Activated T-cell treated with anti-CD3 and anti-CD28 coated beads, Interleukin-2, amount 50 U/mL, for 4 hours (primary cell): ENCODE measurements around the gene PLEKHD1. TPM values are rescaled to one million over a fixed set of nuclear protein-coding genes. Genes with fewer than 3 reads are reported as not detected.
A peak's percentile ranks its signal among the peaks of the same experiment; 100 is the strongest.

ENCODE experiments used
- ATAC-seq, 2 donors: fragments of 200-7000 bp; cut with Tn5 transposase; one replicate each; pipeline ENCODE4 v1.10.0; 2021
- DNase-seq: peaks from one replicate; pipeline ENCODE4 v3.0.0-alpha.2; 2020
- H3K27me3 Mint-ChIP-seq: one replicate; pipeline ENCODE4 v1.8.0; 2021; ENCODE audit warnings: low read depth, mixed read lengths
- H3K36me3 Mint-ChIP-seq: one replicate; pipeline ENCODE4 v1.8.0; 2022; ENCODE audit warnings: mixed read lengths; ENCODE audit not compliant: insufficient read depth
- H3K4me1 Mint-ChIP-seq: one replicate; pipeline ENCODE4 v1.8.0; 2021; ENCODE audit warnings: low read depth, mixed read lengths
- H3K4me3 Mint-ChIP-seq: one replicate; pipeline ENCODE4 v1.8.0; 2021; ENCODE audit warnings: mild to moderate bottlenecking, moderate library complexity, mixed read lengths
- H3K9me3 Mint-ChIP-seq: one replicate; pipeline ENCODE4 v1.8.0; 2021; ENCODE audit warnings: mixed read lengths
- total RNA-seq, 3 donors: library from RNA; stranded (reverse); gene quantifications; one replicate each; pipeline ENCODE4 v1.2.1, GENCODE V29; 2021

The PLEKHD1 gene
- total RNA-seq, 3 donors from 2014 or later, result 0.05 to 0.16 (median 0.10) TPM

GRCh38 chr14:69538766-69539165 lies 54.2 kb downstream of the PLEKHD1 start:
- Mint-ChIP-seq H3K36me3 (no peaks in the 10 kb centered on the region), H3K4me3 (no peak overlapping the region), H3K4me1 (peaks cover 5% of the 10 kb centered on the region), H3K9me3 (no peaks in the 10 kb centered on the region), H3K27me3 (peaks cover 28% of the 10 kb centered on the region)
- no peak for ATAC-seq
- no peak for DNase-seq

GRCh38 chr14:69539631-69540410 lies 55.3 kb downstream of the PLEKHD1 start:
- Mint-ChIP-seq H3K36me3 (no peaks in the 10 kb centered on the region), H3K9me3 (no peaks in the 10 kb centered on the region), H3K4me1 (peaks cover 7% of the 10 kb centered on the region), H3K27me3 (peaks cover 36% of the 10 kb centered on the region), H3K4me3 (no peak overlapping the region)
- ATAC-seq (no peak), DNase-seq (no peak)

- H3K9me3 Mint-ChIP-seq, result no peaks in the 10 kb centered on the region
- no peaks in the 10 kb centered on the region for H3K36me3 Mint-ChIP-seq
- no peak for DNase-seq
- no peak overlapping the region for H3K4me3 Mint-ChIP-seq
- peaks cover 29% of the 10 kb centered on the region for H3K27me3 Mint-ChIP-seq
- ATAC-seq, result no peak
- peaks cover 7% of the 10 kb centered on the region for H3K4me1 Mint-ChIP-seq
Observed at GRCh38 chr14:69540654-69541335, 56.3 kb downstream of the PLEKHD1 start.

GRCh38 chr14:69542311-69542710 lies 57.8 kb downstream of the PLEKHD1 start:
- H3K27me3 Mint-ChIP-seq, result peaks cover 32% of the 10 kb centered on the region
- DNase-seq (no peak), ATAC-seq (no peak)
- H3K4me1 Mint-ChIP-seq, result peaks cover 7% of the 10 kb centered on the region
- no peaks in the 10 kb centered on the region for H3K36me3 Mint-ChIP-seq
- no peak overlapping the region for H3K4me3 Mint-ChIP-seq
- no peaks in the 10 kb centered on the region for H3K9me3 Mint-ChIP-seq

- peaks cover 37% of the 10 kb centered on the region for H3K27me3 Mint-ChIP-seq
- H3K9me3 Mint-ChIP-seq, result no peaks in the 10 kb centered on the region
- H3K36me3 Mint-ChIP-seq, result no peaks in the 10 kb centered on the region
- no peak for DNase-seq
- peaks cover 7% of the 10 kb centered on the region for H3K4me1 Mint-ChIP-seq
- H3K4me3 Mint-ChIP-seq, result no peak overlapping the region
- ATAC-seq, result peak in 1 of 2 donors; percentile 38
Observed at GRCh38 chr14:69543341-69544115, 59.0 kb downstream of the PLEKHD1 start.

- Mint-ChIP-seq H3K4me3 (no peak overlapping the region), H3K36me3 (no peaks in the 10 kb centered on the region)
- peak; percentile 58 to 76 for ATAC-seq
Observed at GRCh38 chr14:69547701-69548348, 63.3 kb downstream of the PLEKHD1 start.

GRCh38 chr14:69548566-69548965 lies 64.0 kb downstream of the PLEKHD1 start:
- Mint-ChIP-seq H3K4me1 (peaks cover 4% of the 10 kb centered on the region), H3K36me3 (no peaks in the 10 kb centered on the region), H3K4me3 (no peak overlapping the region), H3K27me3 (peaks cover 59% of the 10 kb centered on the region), H3K9me3 (no peaks in the 10 kb centered on the region)
- ATAC-seq, result no peak
- no peak for DNase-seq

More at GRCh38 chr14:69547701-69548348, 63.3 kb downstream of the PLEKHD1 start:
- no peaks in the 10 kb centered on the region for H3K9me3 Mint-ChIP-seq
- DNase-seq, result no peak
- H3K27me3 Mint-ChIP-seq, result peaks cover 57% of the 10 kb centered on the region
- H3K4me1 Mint-ChIP-seq, result peaks cover 7% of the 10 kb centered on the region

GRCh38 chr14:69551511-69551910 lies 67.0 kb downstream of the PLEKHD1 start:
- Mint-ChIP-seq H3K4me1 (no peaks in the 10 kb centered on the region), H3K4me3 (no peak overlapping the region), H3K27me3 (peaks cover 50% of the 10 kb centered on the region), H3K36me3 (no peaks in the 10 kb centered on the region), H3K9me3 (no peaks in the 10 kb centered on the region)
- DNase-seq (no peak), ATAC-seq (no peak)

GRCh38 chr14:69553252-69553651 lies 68.7 kb downstream of the PLEKHD1 start:
- H3K4me3 Mint-ChIP-seq, result no peak overlapping the region
- H3K4me1 Mint-ChIP-seq, result no peaks in the 10 kb centered on the region
- no peak for ATAC-seq
- H3K36me3 Mint-ChIP-seq, result no peaks in the 10 kb centered on the region
- no peak for DNase-seq
- no peaks in the 10 kb centered on the region for H3K9me3 Mint-ChIP-seq
- peaks cover 40% of the 10 kb centered on the region for H3K27me3 Mint-ChIP-seq

- Mint-ChIP-seq H3K9me3 (no peaks in the 10 kb centered on the region), H3K4me3 (no peak overlapping the region), H3K36me3 (no peaks in the 10 kb centered on the region), H3K27me3 (peaks cover 43% of the 10 kb centered on the region), H3K4me1 (no peaks in the 10 kb centered on the region)
- DNase-seq (no peak), ATAC-seq (no peak)
Observed at GRCh38 chr14:69554500-69554899, 70.0 kb downstream of the PLEKHD1 start.

- no peak for DNase-seq
Observed at GRCh38 chr14:69558774-69559173, 74.2 kb downstream of the PLEKHD1 start.

GRCh38 chr14:69559581-69560011 lies 75.1 kb downstream of the PLEKHD1 start:
- no peaks in the 10 kb centered on the region for H3K4me1 Mint-ChIP-seq
- no peak for ATAC-seq
- H3K9me3 Mint-ChIP-seq, result no peaks in the 10 kb centered on the region
- no peaks in the 10 kb centered on the region for H3K36me3 Mint-ChIP-seq
- DNase-seq, result no peak
- H3K27me3 Mint-ChIP-seq, result peaks cover 26% of the 10 kb centered on the region
- no peak overlapping the region for H3K4me3 Mint-ChIP-seq

More at GRCh38 chr14:69558774-69559173, 74.2 kb downstream of the PLEKHD1 start:
- ATAC-seq, result no peak
- Mint-ChIP-seq H3K4me1 (no peaks in the 10 kb centered on the region), H3K9me3 (no peaks in the 10 kb centered on the region), H3K4me3 (no peak overlapping the region), H3K36me3 (no peaks in the 10 kb centered on the region), H3K27me3 (peaks cover 27% of the 10 kb centered on the region)

- DNase-seq (no peak), ATAC-seq (no peak)
- H3K36me3 Mint-ChIP-seq, result no peaks in the 10 kb centered on the region
- H3K4me3 Mint-ChIP-seq, result no peak overlapping the region
- H3K9me3 Mint-ChIP-seq, result no peaks in the 10 kb centered on the region
- H3K4me1 Mint-ChIP-seq, result no peaks in the 10 kb centered on the region
- H3K27me3 Mint-ChIP-seq, result peaks cover 35% of the 10 kb centered on the region
Observed at GRCh38 chr14:69560826-69561225, 76.3 kb downstream of the PLEKHD1 start.

- Mint-ChIP-seq H3K4me1 (no peaks in the 10 kb centered on the region), H3K9me3 (no peaks in the 10 kb centered on the region), H3K4me3 (no peak overlapping the region), H3K36me3 (no peaks in the 10 kb centered on the region), H3K27me3 (peaks cover 35% of the 10 kb centered on the region)
- DNase-seq, result no peak
- ATAC-seq, result no peak
Observed at GRCh38 chr14:69561893-69562292, 77.4 kb downstream of the PLEKHD1 start.
